Activated B cell treated with CpG ODN at 0.5 μM for 24 hours (primary cell): ENCODE results near the gene CRB1. TPM values are rescaled to one million over a fixed set of nuclear protein-coding genes. Genes with fewer than 3 reads are reported as not detected.

Experiments used
- ATAC-seq: fragments of 200-7000 bp; cut with Tn5 transposase; one replicate; pipeline ENCODE4 v1.10.0; 2021; ENCODE audit warnings: low read depth, mild to moderate bottlenecking, moderate library complexity
- CTCF ChIA-PET: fragments of 350-600 bp; sonication (Branson Sonifier 250); formaldehyde crosslinking; loops from one replicate; lab custom pipeline; 2021; ENCODE audit warnings: antibody characterized with exemption; lab: Charles Lee
- POLR2A ChIA-PET: fragments of 350-600 bp; sonication (Branson Sonifier 250); formaldehyde crosslinking; loops from one replicate; lab custom pipeline; 2021; ENCODE audit warnings: antibody characterized with exemption; lab: Charles Lee
- DNase-seq: peaks from one replicate; pipeline ENCODE4 v3.0.0; 2022
- H3K27ac Mint-ChIP-seq: one replicate; pipeline ENCODE4 v1.8.0; 2020; ENCODE audit warnings: mixed read lengths
- H3K27me3 Mint-ChIP-seq: one replicate; pipeline ENCODE4 v1.8.0; 2021; ENCODE audit warnings: mixed read lengths
- H3K36me3 Mint-ChIP-seq: one replicate; pipeline ENCODE4 v1.8.0; 2021; ENCODE audit warnings: low read depth, mixed read lengths
- H3K4me1 Mint-ChIP-seq: one replicate; pipeline ENCODE4 v1.8.0; 2021; ENCODE audit warnings: mixed read lengths
- H3K4me3 Mint-ChIP-seq: one replicate; pipeline ENCODE4 v1.8.0; 2020; ENCODE audit warnings: mild to moderate bottlenecking, mixed read lengths
- H3K9me3 Mint-ChIP-seq: one replicate; pipeline ENCODE4 v1.8.0; 2020; ENCODE audit warnings: mixed read lengths
- CTCF ChIP-seq: fragments of 200-600 bp; IDR thresholded peaks from one replicate; pipeline ENCODE4 v1.8.0; 2022; ENCODE audit warnings: antibody characterized with exemption, mild to moderate bottlenecking
- intact Hi-C: fragments of 100-400 bp; cut with micrococcal nuclease; formaldehyde crosslinking; loops from one replicate; pipeline ENCODE4 v1.15.1; 2024
- total RNA-seq: library from RNA; stranded (reverse); gene quantifications from 2 replicates; pipeline ENCODE4 v1.2.3, GENCODE V29; 2022

The CRB1 gene
- total RNA-seq, 1 donor from 2014 or later, result not detected

DNA sequence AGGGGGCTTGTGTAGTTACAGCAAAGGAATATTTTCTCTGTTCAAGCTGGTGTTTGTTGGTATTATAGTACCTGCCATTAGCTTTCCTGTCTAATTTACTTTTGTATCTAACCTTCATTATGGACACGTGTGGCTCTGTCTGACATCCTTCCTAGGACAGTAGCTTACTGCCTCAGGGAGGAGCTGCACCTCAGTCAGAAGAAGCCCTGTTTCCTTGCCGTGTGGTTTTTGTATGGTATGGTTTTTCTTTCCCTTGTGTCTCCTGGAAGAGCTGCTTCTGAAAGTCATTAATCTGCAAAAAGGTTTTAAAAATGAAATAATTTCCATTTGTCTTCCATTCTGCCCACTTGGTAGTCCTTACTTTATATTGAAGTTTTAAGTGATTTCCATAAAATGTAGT, 17.4 kb upstream of the CRB1 start:
- no peaks in the 10 kb centered on the region for H3K36me3 Mint-ChIP-seq
- CTCF ChIA-PET, result no interaction called here

GRCh38 chr1:197252973-197253372, 15.1 kb upstream of the CRB1 start:
- ChIA-PET CTCF (no interaction called here), POLR2A (no interaction called here)
- no peaks in the 10 kb centered on the region for H3K4me1 Mint-ChIP-seq
- H3K27me3 Mint-ChIP-seq, result peaks cover 3% of the 10 kb centered on the region
- TF ChIP-seq CTCF, result no peak
- no peaks in the 10 kb centered on the region for H3K9me3 Mint-ChIP-seq
- DNase-seq (no peak), ATAC-seq (no peak)
- H3K27ac Mint-ChIP-seq, result no peak overlapping the region
- intact Hi-C loops, result no loop called here
- H3K36me3 Mint-ChIP-seq, result no peaks in the 10 kb centered on the region
- no peak overlapping the region for H3K4me3 Mint-ChIP-seq

More for the DNA sequence above, 17.4 kb upstream of the CRB1 start:
- TF ChIP-seq CTCF, result no peak
- Mint-ChIP-seq H3K9me3 (no peaks in the 10 kb centered on the region), H3K27me3 (peaks cover 3% of the 10 kb centered on the region), H3K27ac (no peak overlapping the region), H3K4me1 (no peaks in the 10 kb centered on the region), H3K4me3 (no peak overlapping the region)
- POLR2A ChIA-PET, result interaction anchor here (0.5 kb wide), 1 partner anchor 654 kb away, joined by 3 read pairs; no protein-coding TSS in a partner anchor
- no peak for DNase-seq
- ATAC-seq, result no peak
- intact Hi-C loops, result no loop called here

DNA sequence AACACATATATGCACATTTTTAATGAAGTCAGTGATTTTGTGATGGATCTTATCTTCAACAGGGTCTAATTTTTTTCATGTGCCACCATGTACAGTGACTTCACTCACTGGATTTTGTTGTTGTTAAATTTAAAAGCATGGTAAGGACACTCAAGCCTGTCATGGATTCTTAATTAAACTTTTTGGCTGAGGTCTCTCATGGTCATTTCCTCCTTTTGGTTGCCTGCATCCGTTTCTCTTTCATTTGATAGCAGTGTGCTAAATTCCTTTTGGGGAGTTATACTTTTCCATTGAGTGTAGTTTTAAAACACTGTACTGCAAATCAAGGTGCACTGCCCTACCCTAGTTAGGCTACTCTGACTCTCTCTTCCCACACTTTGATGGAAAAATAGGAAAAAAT, 13.2 kb upstream of the CRB1 start:
- no peaks in the 10 kb centered on the region for H3K9me3 Mint-ChIP-seq
- no peak for ATAC-seq
- intact Hi-C loops, result no loop called here
- H3K27ac Mint-ChIP-seq, result no peak overlapping the region
- no peak for TF ChIP-seq CTCF
- CTCF ChIA-PET, result no interaction called here
- peaks cover 1% of the 10 kb centered on the region for H3K27me3 Mint-ChIP-seq
- no peak for DNase-seq
- POLR2A ChIA-PET, result no interaction called here
- no peaks in the 10 kb centered on the region for H3K36me3 Mint-ChIP-seq
- H3K4me3 Mint-ChIP-seq, result no peak overlapping the region
- no peaks in the 10 kb centered on the region for H3K4me1 Mint-ChIP-seq

GRCh38 chr1:197264936-197265567, 3.0 kb upstream of the CRB1 start:
- POLR2A ChIA-PET, result no interaction called here
- H3K4me3 Mint-ChIP-seq, result no peak overlapping the region
- H3K36me3 Mint-ChIP-seq, result no peaks in the 10 kb centered on the region
- ATAC-seq, result no peak
- no peak overlapping the region for H3K27ac Mint-ChIP-seq
- H3K9me3 Mint-ChIP-seq, result no peaks in the 10 kb centered on the region
- peaks cover 4% of the 10 kb centered on the region for H3K27me3 Mint-ChIP-seq
- no peak for TF ChIP-seq CTCF
- no peak for DNase-seq
- CTCF ChIA-PET, result no interaction called here
- intact Hi-C loops, result no loop called here
- H3K4me1 Mint-ChIP-seq, result no peaks in the 10 kb centered on the region

- ChIA-PET CTCF (no interaction called here), POLR2A (no interaction called here)
- Mint-ChIP-seq H3K27me3 (peaks cover 1% of the 10 kb centered on the region), H3K36me3 (no peaks in the 10 kb centered on the region), H3K27ac (no peak overlapping the region), H3K9me3 (no peaks in the 10 kb centered on the region), H3K4me3 (no peak overlapping the region), H3K4me1 (no peaks in the 10 kb centered on the region)
- TF ChIP-seq CTCF, result no peak
- intact Hi-C loops, result no loop called here
- ATAC-seq, result no peak
- no peak for DNase-seq
Observed at GRCh38 chr1:197269053-197269452, 1.0 kb downstream of the CRB1 start.
